GM19351 (cell line): ENCODE measurements around the gene SCFD2.
"Not testable (repeated sequence)": the region's sequence is repeated elsewhere in the genome, so short reads cannot be mapped to it uniquely, and the experiment has no call there.

Experiments
- ATAC-seq: cut with Tn5 transposase; IDR thresholded peaks from one replicate; pipeline ENCODE4 v1.9.1; 2021; ENCODE audit warnings: mild to moderate bottlenecking, moderate library complexity; ENCODE audit not compliant: unreplicated experiment

Gene SCFD2

GRCh38 chr4:53059871-53060270 is 306.0 kb downstream of the SCFD2 start:
- ATAC-seq: peak; percentile 7

GRCh38 chr4:53059256-53059655 is 306.6 kb downstream of the SCFD2 start:
- ATAC-seq: no peak

GRCh38 chr4:53057679-53058078 is 308.2 kb downstream of the SCFD2 start:
- no peak for ATAC-seq

DNA sequence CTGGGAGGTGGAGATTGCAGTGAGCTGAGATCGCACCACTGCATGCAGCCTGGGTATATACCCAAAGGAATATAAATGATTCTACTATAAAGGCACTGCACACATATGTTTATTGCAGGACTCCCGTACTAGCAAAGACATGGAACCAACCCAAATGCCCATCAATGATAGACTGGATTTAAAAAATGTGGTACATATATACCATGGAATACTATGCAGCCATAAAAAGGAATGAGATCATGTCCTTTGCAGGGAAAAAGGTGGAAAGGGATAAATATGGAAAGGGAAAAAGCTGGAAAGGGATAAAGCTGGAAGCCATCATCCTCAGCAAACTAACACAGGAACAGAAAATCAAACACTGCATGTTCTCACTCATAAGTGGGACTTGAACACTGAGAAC is 308.8 kb downstream of the SCFD2 start:
- not testable (repeated sequence) for ATAC-seq

DNA sequence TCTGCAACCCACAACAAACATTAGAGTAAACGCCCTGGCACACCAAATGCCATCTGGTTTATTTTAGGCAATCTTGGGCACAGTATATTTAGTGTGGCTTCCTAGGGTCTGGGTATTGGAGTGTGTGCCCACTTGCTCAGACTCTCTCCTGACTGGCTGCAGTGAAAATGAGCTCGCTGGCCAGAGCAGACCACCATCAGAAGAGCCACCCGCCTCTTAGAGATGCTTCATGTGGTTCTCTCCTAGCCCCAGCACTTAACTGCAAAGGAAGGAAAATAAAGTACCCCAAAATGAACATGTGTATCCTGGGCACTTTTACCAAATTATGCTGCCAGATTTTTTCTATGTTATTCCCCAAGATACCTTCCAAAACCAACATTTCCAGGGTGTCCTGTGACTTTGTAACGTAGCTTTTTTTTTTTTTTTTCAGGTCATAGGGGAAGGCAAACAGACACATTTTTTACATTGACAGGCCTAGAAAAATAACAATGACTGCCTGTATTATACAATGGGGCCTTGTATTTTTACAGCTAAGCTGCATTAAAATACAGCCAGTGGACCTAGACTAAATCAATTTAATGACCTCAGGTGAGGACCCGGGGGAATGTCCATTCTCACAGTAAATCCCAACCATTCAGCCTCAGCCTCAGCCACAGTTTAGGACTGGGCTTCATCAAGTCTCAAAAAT is 310.0 kb downstream of the SCFD2 start:
- ATAC-seq: no peak

DNA sequence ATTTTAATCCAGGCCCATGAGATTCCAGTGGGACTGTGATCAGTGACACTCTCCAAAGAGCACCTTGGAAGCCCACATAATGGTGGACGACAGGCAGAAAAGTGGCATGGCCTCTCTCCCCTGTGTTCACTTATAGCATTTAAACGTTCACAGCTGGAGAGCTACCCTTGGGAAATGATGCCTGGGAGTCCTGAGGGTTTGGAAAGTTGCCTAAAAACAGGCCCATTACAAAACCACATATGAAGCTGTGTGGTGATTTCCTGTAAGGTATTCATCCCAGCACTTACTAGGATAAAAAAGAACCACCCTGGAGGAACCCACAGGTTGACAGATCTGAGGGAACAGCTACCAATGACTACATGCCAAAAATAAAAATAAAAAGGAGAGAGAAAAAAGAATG is 310.6 kb downstream of the SCFD2 start:
- no peak for ATAC-seq

- ATAC-seq: no peak
Observed at GRCh38 chr4:53050361-53050774, 315.5 kb downstream of the SCFD2 start.

GRCh38 chr4:53049528-53049927 is 316.3 kb downstream of the SCFD2 start:
- ATAC-seq: no peak

DNA sequence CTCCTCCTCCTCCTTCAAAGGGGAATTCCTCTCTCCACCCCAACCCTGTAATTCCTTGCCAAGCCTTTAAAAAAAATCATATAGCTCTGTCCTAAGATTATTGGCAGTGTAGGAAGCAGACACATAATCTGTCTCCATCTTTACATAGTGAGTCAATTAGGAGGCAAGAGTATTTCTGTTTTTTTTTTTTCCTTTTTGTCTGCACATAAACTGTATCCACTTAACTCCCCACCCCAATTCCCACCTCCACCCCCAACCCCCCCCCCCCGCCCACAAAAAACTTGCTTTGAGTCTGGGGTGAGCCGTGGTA is 321.3 kb downstream of the SCFD2 start:
- ATAC-seq: no peak

DNA sequence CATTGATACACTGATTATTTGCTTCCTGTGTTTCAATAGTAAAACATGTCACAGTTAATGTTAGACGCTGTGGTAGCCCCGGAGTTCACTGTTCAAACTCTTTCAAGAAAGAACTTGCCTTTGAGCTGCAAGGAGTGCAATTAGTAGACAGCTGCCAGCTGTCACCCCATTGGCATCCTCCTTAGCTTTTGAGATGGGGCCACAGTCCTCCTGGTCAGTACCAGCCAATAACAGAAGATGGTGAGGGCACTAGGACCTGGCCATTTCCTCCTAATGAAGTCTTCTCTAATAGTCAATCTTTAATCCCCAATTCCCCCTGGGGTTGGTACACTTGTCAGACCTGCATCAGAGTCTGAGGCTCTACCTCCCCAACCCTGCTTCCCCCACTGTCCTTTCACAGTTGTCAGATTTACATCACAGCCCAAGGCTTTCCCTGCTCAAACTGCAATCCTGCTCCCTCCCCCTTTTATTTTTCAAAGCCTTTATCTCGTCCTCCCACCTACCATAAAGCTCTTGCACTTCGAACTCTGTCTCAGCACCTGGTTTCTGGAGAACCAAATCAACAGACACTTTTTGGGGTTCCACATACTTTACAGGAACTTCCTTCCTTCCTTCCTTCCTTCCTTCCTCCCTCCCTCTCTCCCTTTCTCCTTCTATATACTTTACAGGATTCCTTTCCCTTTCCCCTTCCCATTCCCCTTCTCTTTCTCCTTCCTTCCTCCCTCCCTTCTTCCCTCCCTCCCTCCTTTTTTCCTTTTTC is 321.8 kb downstream of the SCFD2 start:
- ATAC-seq: no peak

GRCh38 chr4:53043055-53043454 is 322.8 kb downstream of the SCFD2 start:
- ATAC-seq: no peak

DNA sequence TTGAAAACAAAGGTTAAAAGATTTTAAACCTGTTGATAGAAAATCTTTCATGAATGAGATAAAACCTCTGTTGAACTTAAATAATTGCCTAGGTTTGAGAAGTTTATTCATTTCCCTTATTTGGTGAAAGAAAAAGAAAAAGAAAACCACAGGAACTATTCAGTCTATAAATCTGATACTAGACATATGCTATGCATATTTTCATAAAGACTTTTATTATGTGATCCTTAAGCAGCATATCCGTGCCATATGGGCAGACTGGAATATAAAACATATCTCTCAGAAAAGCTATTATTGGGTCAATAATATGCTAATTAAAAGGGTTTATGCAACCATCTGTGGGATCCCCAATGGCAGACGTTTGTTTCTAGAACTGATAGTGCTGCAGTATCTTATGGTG is 325.0 kb downstream of the SCFD2 start:
- no peak for ATAC-seq

- ATAC-seq: no peak
Observed at GRCh38 chr4:53040459-53040815, 325.4 kb downstream of the SCFD2 start.

DNA sequence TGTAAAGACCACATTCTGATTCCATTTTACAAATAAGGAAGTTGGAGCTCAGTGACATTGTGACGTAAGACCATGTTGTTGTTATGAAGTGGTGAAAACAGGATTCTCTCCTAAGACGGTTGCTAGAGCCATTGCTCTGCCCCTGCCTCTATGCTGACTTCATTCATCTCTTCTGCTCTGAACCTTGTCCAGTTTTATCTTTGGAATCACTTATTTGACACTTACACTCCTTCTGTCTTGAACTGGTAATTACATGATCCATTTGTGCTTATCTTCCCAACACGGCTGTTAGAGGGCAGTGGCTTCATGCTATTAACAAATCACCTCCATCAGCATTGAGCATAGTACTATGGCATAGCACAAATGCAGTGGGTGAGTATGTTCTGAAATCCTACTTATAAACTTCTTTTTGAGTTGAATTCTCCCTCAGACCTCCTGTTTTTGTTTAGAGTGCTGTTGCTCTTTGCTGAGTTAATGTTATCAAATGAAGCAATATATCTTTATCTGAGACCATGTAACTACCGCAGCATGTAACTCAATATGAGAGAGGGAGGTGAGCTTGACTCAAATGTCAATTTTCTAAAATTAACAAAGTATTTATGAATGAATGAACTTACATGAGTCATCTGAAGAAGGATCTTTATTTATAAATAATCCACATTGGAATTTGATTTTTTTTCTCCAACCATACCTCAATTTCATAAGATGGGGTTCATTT is 326.0 kb downstream of the SCFD2 start:
- no peak for ATAC-seq

DNA sequence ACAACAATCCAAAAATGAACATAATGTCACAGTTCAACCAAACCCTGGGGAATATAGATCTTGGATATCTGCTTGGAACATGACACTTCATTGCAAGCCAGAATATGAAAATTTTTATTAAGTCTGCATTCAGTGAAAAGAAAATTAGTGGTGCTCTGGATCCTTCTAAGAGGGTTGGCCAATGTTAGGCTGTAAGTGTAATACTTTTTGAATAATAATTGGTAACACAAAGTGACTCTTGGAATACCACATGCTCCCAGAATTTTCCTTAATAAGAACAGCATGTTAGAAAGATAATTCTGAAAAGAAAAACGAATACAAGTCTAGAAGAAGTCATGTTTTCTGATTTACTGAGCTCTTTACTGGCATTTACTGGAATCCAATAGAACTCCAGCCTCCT is 328.0 kb downstream of the SCFD2 start:
- ATAC-seq: no peak

GRCh38 chr4:53032908-53033307 is 333.0 kb downstream of the SCFD2 start:
- ATAC-seq: not testable (repeated sequence)

GRCh38 chr4:53026233-53026632 is 339.6 kb downstream of the SCFD2 start:
- ATAC-seq: no peak

GRCh38 chr4:53023677-53024299 is 342.1 kb downstream of the SCFD2 start:
- ATAC-seq: no peak

DNA sequence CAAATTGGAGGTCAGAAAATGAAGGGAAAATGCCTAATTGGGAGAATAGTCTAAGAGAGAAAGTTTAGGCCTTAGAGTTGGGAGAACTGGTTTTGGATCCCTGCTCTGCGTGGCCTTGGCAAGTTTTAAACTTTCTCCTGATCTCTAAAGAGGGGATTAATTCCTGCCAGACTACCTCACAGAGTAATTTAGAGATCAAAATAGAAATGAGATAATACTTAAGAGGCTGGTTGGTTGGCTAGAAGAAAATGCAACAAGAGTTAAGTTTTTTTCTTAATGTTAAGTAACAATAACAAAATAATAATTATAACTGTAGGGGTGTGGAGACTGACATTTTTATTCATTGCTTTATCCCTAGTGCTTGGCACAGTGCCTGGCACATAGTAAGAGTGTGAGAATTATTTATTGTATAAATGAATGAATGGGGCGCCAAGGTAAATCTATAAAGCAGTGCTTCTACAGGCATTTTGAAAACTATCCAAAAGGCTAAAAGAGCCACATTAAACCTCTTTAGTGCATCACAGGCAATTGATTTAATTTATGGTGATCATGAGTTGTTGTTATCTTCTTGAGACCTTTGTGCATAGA is 343.3 kb downstream of the SCFD2 start:
- no peak for ATAC-seq

GRCh38 chr4:53021754-53022512 is 343.9 kb downstream of the SCFD2 start:
- no peak for ATAC-seq
